HG02759 (cell line): ENCODE measurements around the gene RORB.

Experiments used
- ATAC-seq: cut with Tn5 transposase; IDR thresholded peaks from one replicate; pipeline ENCODE4 v1.9.1; 2021; ENCODE audit warnings: mild to moderate bottlenecking, moderate library complexity; ENCODE audit not compliant: unreplicated experiment

RORB gene

DNA sequence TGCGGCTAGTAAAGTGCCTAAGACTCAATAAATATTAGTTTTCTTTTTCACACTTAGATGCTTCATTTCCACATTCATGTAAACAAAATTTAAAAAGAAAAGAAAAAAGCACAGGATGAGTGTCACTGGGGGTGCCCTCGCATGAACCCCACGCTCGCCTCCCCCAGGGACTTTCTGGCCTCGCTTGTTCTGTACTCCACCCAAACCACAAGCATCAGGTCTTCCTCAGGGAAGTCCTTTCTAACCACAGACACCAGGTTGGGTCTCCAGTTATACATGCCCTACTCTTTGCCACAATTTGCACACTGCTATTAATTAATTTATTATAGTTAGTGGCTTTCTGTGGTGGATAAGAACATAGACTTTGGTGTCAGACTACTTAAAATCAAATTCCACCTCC lies 92.4 kb downstream of the RORB start:
- peak; percentile 63 for ATAC-seq

DNA sequence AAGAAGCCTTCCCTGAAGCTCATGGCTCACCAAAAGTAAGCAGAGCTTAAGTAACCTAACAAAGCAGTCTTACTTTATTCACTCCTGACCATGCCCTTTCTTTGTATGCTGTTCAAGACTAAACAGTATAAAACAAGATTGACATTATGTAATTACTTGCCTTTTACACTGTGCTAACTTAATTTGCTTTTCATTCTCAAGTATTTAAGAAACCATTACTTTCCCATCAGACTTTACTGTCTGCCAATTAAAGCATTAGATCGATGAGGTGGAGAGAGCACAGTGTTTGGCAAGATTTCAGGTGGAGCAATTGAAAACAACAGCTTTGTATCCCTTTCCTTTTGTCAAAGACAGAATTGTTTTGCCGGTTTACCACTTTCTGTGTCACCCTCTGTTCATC lies 98.2 kb downstream of the RORB start:
- ATAC-seq: no peak

GRCh38 chr9:74598874-74599273 lies 101.7 kb downstream of the RORB start:
- ATAC-seq: no peak

- no peak for ATAC-seq
Observed at GRCh38 chr9:74609671-74610405, 112.7 kb downstream of the RORB start.

DNA sequence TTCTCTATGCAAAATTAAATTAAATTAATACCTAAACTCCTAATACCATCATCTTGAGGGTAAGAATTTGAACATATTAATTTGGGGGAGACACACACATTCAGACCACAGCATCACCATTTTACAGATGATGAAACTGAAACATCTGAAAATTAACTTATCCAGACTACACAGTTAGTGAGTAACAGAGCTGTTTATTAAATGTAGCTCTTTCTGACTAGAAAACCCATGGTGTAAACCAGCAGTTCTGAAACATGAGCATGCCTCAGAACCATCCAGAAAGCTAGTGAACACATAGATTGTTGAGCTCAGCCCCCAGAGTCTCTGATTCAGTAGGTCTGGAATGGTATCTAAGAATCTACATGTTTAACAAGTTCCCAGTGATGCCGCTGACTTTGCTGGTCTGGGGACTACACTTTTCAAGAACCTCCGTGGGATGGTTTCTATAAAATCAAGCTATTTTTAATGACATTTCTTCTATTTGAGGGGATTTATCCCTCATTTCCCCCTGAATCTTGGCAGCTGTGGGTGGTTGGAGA lies 113.5 kb downstream of the RORB start:
- peak; percentile 36 for ATAC-seq

DNA sequence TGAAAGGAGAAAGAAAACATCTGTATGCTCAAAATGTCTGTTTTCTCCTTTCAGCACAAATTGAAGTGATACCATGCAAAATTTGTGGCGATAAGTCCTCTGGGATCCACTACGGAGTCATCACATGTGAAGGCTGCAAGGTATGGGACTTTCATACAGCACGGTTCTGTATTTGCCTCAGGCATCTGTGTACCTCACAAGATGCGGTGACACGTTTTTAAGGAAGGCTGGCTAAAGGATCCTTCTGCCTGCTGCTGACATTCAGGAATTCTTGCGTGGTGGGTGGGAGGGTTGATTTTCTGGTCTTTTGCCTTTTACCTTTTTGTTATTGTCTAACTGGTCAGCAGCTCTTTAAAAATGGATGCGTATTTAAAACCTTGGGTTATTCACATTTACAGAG lies 133.1 kb downstream of the RORB start:
- no peak for ATAC-seq

DNA sequence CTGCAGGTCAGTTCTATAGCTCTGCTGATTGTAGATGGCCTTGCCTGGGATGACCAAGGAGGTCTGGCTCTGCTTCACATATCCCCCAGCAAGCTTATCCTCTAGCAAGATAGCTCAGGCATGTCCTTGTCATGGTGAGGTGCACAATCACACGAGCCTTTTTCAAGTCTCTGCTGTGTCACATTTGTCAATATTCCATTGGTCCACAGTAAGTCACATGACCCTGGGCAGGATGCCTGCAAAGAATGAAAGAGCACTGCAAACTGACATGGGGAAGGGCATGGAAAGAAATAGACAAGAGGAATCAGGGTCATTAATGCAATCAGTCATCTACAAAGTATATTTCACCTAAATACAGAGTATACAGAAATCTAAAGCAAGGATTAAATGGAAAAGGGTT lies 142.0 kb downstream of the RORB start:
- no peak for ATAC-seq

- no peak for ATAC-seq
Observed at GRCh38 chr9:74642376-74642775, 145.2 kb downstream of the RORB start.

DNA sequence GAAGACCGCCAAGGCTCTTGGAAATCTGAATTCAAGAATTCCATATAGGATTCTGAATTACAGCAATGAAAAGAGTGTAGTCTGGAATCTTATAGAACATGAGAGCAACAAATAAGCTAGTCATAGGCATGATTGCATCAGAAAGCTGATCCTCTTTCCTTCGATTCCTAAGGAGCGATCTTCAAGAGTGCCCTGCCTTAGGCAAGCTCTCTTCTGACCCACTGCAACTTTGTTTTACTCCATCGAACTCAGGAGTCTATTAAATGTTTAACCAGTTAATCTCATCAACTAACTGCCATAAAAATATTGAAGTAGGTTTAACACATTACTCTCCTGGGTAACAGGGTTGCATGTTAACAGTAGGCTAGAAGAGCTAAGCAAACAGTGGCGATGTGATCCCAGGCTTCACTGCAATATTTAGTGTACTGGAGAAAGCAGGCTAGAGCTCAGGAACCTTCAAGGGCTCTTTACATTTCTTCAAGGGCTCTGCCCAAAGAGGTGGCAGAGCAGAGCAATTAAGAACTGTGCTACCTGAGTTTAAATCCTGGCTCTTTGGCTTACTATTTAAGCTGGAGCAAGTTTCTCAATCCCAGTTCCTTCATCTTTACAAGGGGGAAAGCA lies 146.3 kb downstream of the RORB start:
- no peak for ATAC-seq

GRCh38 chr9:74644023-74644422 lies 146.9 kb downstream of the RORB start:
- no peak for ATAC-seq

DNA sequence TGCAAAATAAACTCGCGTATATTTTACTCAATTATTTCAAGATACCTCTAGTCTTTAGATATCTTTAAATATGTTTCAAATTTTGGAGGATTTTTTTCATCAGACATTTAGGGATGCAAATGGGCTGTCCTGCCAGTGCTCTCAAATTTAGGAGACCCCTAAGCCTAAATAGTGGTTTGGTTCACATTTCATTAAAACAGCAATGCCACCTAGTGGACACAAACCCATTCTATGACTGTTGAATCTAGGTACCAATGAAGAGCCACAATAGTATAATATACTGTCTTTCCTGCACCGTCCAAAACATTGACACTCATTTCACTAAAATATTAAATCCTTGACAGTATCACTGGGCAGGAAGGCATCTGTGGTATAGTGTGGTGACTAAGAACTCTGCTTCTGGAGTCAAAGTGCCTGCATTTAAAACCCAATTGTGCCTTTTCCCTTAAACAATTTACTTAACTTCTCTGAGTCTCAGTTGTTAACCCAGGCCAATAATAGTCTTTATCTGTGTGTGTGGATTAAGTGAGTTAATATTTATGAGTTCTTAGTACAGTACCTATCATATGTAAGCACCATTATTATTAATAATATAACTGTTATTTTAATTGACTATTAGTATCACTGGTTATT lies 148.0 kb downstream of the RORB start:
- ATAC-seq: no peak

DNA sequence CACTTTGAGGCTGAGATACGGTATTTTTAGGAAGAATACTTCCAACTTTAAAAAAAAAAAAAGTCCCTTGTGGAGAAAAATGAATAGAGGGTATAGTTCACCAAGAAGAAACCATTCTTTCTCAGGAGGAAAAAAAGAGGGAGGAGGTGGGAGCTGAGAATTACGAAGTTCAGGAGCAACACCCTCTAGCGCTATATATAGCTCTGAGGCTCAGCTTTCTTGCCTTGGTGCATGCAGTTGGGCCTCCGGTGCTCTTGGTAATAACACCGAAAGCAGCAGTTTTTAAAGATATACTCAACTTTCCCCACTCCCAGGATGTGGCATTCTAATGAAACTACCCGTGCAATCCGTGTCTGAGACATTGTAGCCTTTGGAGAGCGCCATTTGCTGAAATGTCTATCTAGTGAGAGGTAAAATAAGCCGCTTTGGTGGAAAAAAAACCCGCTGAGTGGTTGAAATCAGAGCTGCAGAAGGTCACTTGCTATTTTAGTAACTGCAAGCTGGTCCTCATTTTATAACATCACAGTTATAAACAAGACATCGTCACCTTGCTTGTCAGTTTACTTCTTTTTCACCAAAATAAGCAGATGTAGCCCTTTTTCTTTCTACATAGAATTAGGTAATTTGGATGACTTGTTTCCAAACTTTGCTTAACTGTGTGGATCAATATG lies 156.4 kb downstream of the RORB start:
- no peak for ATAC-seq

DNA sequence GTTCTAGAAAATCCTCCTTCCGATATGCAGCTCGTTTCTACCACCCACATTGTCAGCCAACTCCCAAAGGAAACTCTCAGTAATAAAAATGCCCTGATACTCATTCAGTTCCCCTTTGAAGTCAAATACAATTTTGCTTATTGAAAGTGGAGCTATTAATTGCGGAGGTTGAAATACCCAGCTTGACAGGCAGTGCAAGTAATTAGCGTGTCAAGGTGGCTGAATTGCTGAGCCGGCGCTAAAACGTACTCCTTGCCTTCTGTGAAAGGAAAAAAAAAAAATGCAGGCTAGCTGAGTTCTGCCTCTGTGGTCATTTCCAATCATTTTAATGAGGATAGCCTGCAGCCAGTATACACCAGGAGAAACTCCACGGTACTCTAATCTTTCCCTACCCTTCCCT lies 165.5 kb downstream of the RORB start:
- ATAC-seq: no peak

DNA sequence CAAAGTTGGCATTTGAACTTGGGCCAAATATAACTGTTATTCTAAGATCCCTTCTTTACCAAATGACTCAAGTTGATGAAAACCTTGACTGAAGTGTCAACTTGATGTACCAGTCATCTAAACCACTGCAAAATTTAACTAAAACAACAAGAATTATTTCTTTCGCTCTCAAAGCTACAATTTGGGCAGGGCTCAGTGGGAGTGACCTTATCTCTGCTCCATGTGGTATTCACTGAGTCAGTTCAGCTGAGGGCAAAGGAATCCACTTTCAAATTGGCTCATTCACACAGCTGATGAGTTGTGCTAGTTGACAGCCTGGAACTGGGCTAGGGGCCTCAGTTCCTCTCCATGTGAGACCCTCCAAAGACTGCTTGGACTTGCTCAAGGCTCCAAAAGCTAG lies 166.3 kb downstream of the RORB start:
- ATAC-seq: no peak

- ATAC-seq: no peak
Observed at GRCh38 chr9:74666625-74667316, 169.6 kb downstream of the RORB start.

DNA sequence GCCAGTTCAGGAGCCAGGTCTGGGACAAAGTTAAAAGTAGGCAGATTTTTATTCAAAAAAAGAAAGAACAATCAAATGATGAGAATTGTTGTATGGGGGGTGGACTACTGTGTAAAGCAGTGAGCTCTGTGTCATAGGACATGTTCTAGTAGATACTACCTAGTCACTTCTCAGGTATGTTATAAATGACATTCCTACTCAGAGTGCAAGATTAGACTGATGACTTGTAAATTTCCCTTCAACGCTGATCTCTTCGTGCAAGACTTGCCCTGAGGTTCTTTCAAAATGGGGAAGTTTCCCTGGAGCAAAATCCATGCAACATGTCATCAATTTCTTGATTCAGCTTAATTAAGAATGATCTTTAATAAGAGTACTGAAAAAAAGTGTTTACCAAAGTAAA lies 175.1 kb downstream of the RORB start:
- ATAC-seq: no peak

DNA sequence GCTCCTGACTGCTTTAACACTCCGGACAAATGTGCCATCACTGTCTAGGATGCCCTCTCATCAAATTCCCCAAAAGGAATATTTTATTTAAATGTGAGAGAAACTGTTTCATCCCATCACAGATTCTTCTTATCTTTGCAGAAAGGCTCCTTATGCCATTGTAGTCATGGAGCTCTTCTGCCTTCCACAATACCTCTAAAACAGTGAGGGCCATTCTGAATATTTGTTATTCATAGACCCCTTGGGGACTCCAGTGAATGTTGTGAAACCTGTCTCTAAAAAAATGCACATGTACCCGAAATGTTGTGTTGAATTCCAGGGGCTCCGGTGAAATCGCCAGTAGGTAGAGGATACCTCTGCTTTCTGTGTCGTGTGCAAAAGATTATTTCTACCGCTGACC lies 176.9 kb downstream of the RORB start:
- ATAC-seq: no peak

DNA sequence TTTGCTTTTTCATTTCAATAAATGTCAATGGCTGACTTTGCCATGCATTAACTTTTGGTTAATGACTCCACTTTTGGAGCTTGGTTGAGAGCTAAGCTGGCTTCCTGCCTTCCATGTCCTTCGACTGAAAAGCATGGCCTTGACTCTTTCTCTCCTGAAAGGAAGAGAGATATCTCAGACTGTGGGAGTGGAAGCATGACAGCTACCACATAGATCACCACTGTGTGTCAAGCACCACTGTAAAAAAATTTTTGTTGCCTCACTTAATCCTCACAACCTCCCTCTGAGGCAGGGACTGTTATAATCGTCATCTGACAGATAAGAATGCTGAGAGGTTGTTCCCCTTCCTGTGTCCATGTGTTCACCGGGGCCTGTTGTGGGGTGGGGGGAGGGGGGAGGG lies 184.8 kb downstream of the RORB start:
- ATAC-seq: no peak

GRCh38 chr9:74683322-74683721 lies 186.2 kb downstream of the RORB start:
- no peak for ATAC-seq

GRCh38 chr9:74691058-74691457 lies 193.9 kb downstream of the RORB start:
- no peak for ATAC-seq

DNA sequence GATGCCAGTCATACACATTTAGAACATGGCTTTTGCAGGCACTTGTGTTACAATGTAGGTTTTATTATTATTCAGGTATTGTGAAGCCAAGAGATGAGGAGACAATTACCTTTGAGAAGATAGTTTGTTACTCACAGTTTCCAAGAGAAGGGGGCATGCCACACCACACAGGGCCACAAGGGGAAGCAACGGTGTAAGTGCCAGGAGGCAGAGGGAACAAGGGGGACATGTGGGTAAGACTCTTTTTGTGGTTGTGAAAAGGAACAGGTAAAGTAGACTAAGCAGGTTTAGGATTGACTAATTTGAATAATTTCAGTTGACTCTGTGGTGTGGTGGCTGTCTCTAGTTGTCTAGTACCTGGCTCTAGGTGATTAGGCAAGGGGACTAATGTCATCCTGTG lies 199.4 kb downstream of the RORB start:
- ATAC-seq: no peak
